GM12878 (cell line): Measurements from ENCODE around the gene MKRN2. TPM values are rescaled to one million over a fixed set of nuclear protein-coding genes. Genes with fewer than 3 reads are reported as not detected.

Experiments
- ATAC-seq: fragments of 200-7000 bp; cut with Tn5 transposase; 3 replicates; pipeline ENCODE4 v1.9.1; 2020; ENCODE audit warnings: mild to moderate bottlenecking, moderate library complexity
- BruUV-seq: library from RNA; stranded (reverse); fragments of 400-500 nt; replicated peaks from 2 replicates; lab custom pipeline; 2021; lab: Mats Ljungman, UMichigan
- CTCF ChIA-PET: fragments of 300-600 bp; sonication (Branson Sonifier 250); formaldehyde crosslinking; extraction: SDS; loops from one replicate; lab custom pipeline; 2021; ENCODE audit warnings: inconsistent platforms; lab: Yijun Ruan, JAX
- POLR2A ChIA-PET: fragments of 350-600 bp; formaldehyde crosslinking; extraction: SDS; loops from one replicate; lab custom pipeline; 2021; ENCODE audit warnings: inconsistent platforms; lab: Charles Lee
- RAD21 ChIA-PET: fragments of 300-600 bp; sonication (Branson Sonifier 250); formaldehyde crosslinking; loops from one replicate; lab custom pipeline; 2023; ENCODE audit warnings: antibody characterized with exemption; ENCODE audit not compliant: unreplicated experiment; lab: Charles Lee
- SMC1A ChIA-PET: fragments of 300-600 bp; sonication (Branson Sonifier 250); formaldehyde crosslinking; loops from one replicate; lab custom pipeline; 2023; ENCODE audit not compliant: unreplicated experiment, uncharacterized antibody; lab: Charles Lee
- DNase-seq: peaks from one replicate; pipeline ENCODE4 v3.0.0-alpha.2; 2011; ENCODE audit warnings: low read depth, low spot score
- FAIRE-seq: peaks from 3 replicates; lab custom pipeline; 2011; peaks lifted over from hg19 to GRCh38; lab: Jason Lieb, UNC
- H2AFZ ChIP-seq: 2 replicates; pipeline ENCODE4 v1.6.0; 2011; ENCODE audit warnings: low read depth, low read length, control low read depth; ENCODE audit not compliant: control insufficient read depth
- H3K27ac ChIP-seq: 2 replicates; pipeline ENCODE4 v1.5.1; 2011; ENCODE audit warnings: control low read depth; ENCODE audit not compliant: control insufficient read depth, insufficient read depth
- H3K27me3 ChIP-seq, 2 experiments: replicated peaks in 1 of 2; 2 replicates each; pipeline versions ENCODE4 v1.6.0 to v1.6.1; 2011; ENCODE audit warnings: low read length in 1 of 2; ENCODE audit not compliant: control insufficient read depth in 2 of 2, insufficient read depth in 2 of 2
- H3K36me3 ChIP-seq, 2 experiments: 2 replicates each; pipeline ENCODE4 v1.5.1; 2011; ENCODE audit warnings: low read length in 1 of 2; ENCODE audit not compliant: control insufficient read depth in 2 of 2, insufficient read depth in 2 of 2
- H3K4me1 ChIP-seq: 2 replicates; pipeline ENCODE4 v1.6.1; 2011; ENCODE audit warnings: mild to moderate bottlenecking, low read length, moderate library complexity, mixed read lengths; ENCODE audit not compliant: control insufficient read depth, insufficient read depth
- H3K4me2 ChIP-seq: 2 replicates; pipeline ENCODE4 v1.6.0; 2011; ENCODE audit warnings: control low read depth; ENCODE audit not compliant: control insufficient read depth, insufficient read depth
- H3K4me3 ChIP-seq: fragments of 200-600 bp; sonication (generic); 2 replicates; pipeline ENCODE4 v1.5.1; 2016
- H3K79me2 ChIP-seq: 2 replicates; pipeline ENCODE4 v1.6.0; 2011; ENCODE audit warnings: low read length; ENCODE audit not compliant: control insufficient read depth, insufficient read depth
- H3K9ac ChIP-seq: 2 replicates; pipeline ENCODE4 v1.8.0; 2011; ENCODE audit warnings: low read length, control low read depth, mixed read lengths; ENCODE audit not compliant: control insufficient read depth, insufficient read depth
- H3K9me3 ChIP-seq: replicated peaks from 3 replicates; pipeline ENCODE4 v1.5.1; 2011; ENCODE audit warnings: mild to moderate bottlenecking, low read length; ENCODE audit not compliant: control insufficient read depth, insufficient read depth
- H4K20me1 ChIP-seq: 2 replicates; pipeline ENCODE4 v1.6.0; 2011; ENCODE audit not compliant: control insufficient read depth, insufficient read depth
- CBX3 ChIP-seq: fragments of 200-600 bp; sonication (generic); IDR thresholded peaks from 2 replicates; pipeline ENCODE4 v1.6.1; 2016; ENCODE audit warnings: low read depth, borderline replicate concordance
- CREM ChIP-seq: IDR thresholded peaks from 2 replicates; pipeline ENCODE4 v1.6.1; 2014; ENCODE audit warnings: antibody characterized with exemption, low read depth
- EZH2 ChIP-seq: IDR thresholded peaks from 2 replicates; pipeline ENCODE4 v1.6.1; 2012; ENCODE audit warnings: low read depth, mild to moderate bottlenecking, control low read depth, inconsistent platforms, low read length, borderline replicate concordance; ENCODE audit not compliant: control insufficient read depth
- HCFC1 ChIP-seq: fragments of 150-350 bp; IDR thresholded peaks from 2 replicates; pipeline ENCODE4 v1.6.1; 2014; ENCODE audit warnings: low read length
- HDGF ChIP-seq: fragments of 450-650 bp; IDR thresholded peaks from 2 replicates; pipeline ENCODE4 v1.6.1; 2016; ENCODE audit warnings: antibody characterized with exemption
- MYC ChIP-seq: IDR thresholded peaks from 2 replicates; pipeline ENCODE4 v1.6.1; 2011; ENCODE audit warnings: mild to moderate bottlenecking, low read length, moderate library complexity, inconsistent platforms; ENCODE audit not compliant: insufficient read depth, insufficient replicate concordance, insufficient read length, severe bottlenecking
- NBN ChIP-seq: fragments of 450-650 bp; IDR thresholded peaks from 2 replicates; pipeline ENCODE4 v1.6.1; 2016
- TCF7 ChIP-seq: IDR thresholded peaks from 2 replicates; pipeline ENCODE4 v1.6.1; 2014; ENCODE audit warnings: antibody characterized with exemption, borderline replicate concordance
- WGBS: methylation state at CpG from one replicate; pipeline ENCODE4 v1.1.6; 2016; ENCODE audit warnings: low lambda C conversion rate; ENCODE audit not compliant: insufficient replicate concordance, insufficient coverage; ENCODE audit errors: missing lambda C conversion rate; 5-methylcytosine and 5-hydroxymethylcytosine counted together
- in situ Hi-C: fragments of 300-500 bp; cut with MboI; formaldehyde crosslinking; loops from 9 replicates; pipeline ENCODE4 v1.14.3; 2018; ENCODE audit warnings: mixed read lengths
- intact Hi-C: fragments of 100-400 bp; cut with micrococcal nuclease; formaldehyde crosslinking; loops from one replicate; pipeline ENCODE4 v1.14.2; 2022; ENCODE audit not compliant: unreplicated experiment
- polyA plus RNA-seq, 11 experiments: library from polyadenylated mRNA; depleted of rRNA in 4 of 11; unstranded in 6 of 11; stranded (reverse) in 5 of 11; fragments of >200 nt; fragmentation: Nextera tagmentation in 4 of 11; fragmentation: Illumina TruSeq in 1 of 11; extraction: Ambion mirVana in 4 of 11; extraction: Trizol in 1 of 11; gene quantifications; 1 replicate in 1 of 11; 2 replicates in 10 of 11; pipeline versions ENCODE4 v1.2.1 to v1.2.3, GENCODE V29; 2011 to 2016; ENCODE audit warnings: inconsistent platforms in 2 of 11, missing spikeins in 2 of 11, low read depth in 1 of 11
- total RNA-seq, 4 experiments: library from RNA; depleted of rRNA in 3 of 4; stranded (reverse); fragments of >200 nt in 3 of 4; fragmentation: Illumina TruSeq in 1 of 4; extraction: Trizol in 1 of 4; gene quantifications; 2 replicates each; pipeline versions ENCODE4 v1.2.1 to v1.2.3, GENCODE V29; 2013 to 2021
- TF ChIP-seq, protein P1 (sequence below): IDR thresholded peaks from 2 replicates; pipeline ENCODE4 v1.6.1; 2011; ENCODE audit warnings: low read depth, low read length, improper control_type of control experiment, borderline replicate concordance
- TF ChIP-seq, protein P2 (sequence below): IDR thresholded peaks from 2 replicates; pipeline ENCODE4 v1.6.1; 2012; ENCODE audit warnings: low read length, inconsistent platforms
- TF ChIP-seq, protein P3 (sequence below): fragments of 450-650 bp; IDR thresholded peaks from 2 replicates; pipeline ENCODE4 v1.6.1; 2016; ENCODE audit warnings: mild to moderate bottlenecking
- TF ChIP-seq, protein P4 (sequence below): IDR thresholded peaks from 2 replicates; pipeline ENCODE4 v1.6.1; 2012; ENCODE audit warnings: low read depth, low read length, improper control_type of control experiment

MKRN2 gene
- total and polyA plus RNA-seq, 10 of the 15 experiments (the other 5 are each of a cell fraction or from before 2014, with no cell fraction given), result 15.4 to 40.7 (median 34.4) TPM

DNA sequence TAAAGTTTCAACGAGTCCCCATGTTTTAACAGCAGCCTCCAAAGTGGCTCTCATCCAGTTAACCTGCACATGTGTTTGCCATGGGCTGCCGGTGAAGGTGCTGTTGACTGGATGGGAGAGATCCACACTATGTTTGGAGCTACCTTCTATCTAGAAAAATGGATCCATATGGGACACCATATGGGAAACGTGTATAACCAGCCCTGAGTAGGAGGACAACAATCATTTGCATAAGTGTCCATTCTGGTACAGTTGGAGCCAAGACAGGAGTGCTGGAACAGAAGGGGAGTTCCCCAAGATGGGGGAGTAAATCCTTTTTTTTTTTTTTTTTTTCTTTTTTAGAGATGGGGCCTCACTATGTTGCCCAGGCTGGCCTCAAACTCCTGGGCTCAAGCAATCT, 36.6 kb downstream of the MKRN2 start:
- Histone ChIP-seq H3K36me3 (peaks cover 26 to 27% of the 10 kb centered on the region in 2 experiments), H3K27ac (no peak overlapping the region), H3K4me1 (no peaks in the 10 kb centered on the region), H4K20me1 (no peaks in the 10 kb centered on the region), H3K4me2 (no peak overlapping the region), H3K27me3 (no peaks in the 10 kb centered on the region), H3K9ac (no peak overlapping the region), H2AFZ (no peak overlapping the region), H3K9me3 (no peaks in the 10 kb centered on the region), H3K79me2 (no peaks in the 10 kb centered on the region), H3K4me3 (no peak overlapping the region)
- no peak for ATAC-seq
- DNase-seq, result no peak
- BruUV-seq, result no TSS peak
- CTCF ChIA-PET, result interaction anchor here (0.9 to 2.7 kb wide), 3 partner anchors 9 to 458 kb away, joined by 3 to 6 read pairs (median 3); no protein-coding TSS in a partner anchor
- RAD21 ChIA-PET, result interaction anchor here (0.7 kb wide), 1 partner anchor 107 kb away, joined by 3 read pairs; no protein-coding TSS in a partner anchor
- SMC1A ChIA-PET, result no interaction called here
- in situ Hi-C loops, result no loop called here
- intact Hi-C loops, result no loop called here
- POLR2A ChIA-PET, result interaction anchor here (0.7 to 1.2 kb wide), 2 partner anchors 9 to 20 kb away, joined by 3 to 4 read pairs; no protein-coding TSS in a partner anchor
- FAIRE-seq, result no peak
- TF ChIP-seq EZH2 (no peak), NBN (no peak), TCF7 (no peak), CREM (no peak), HCFC1 (no peak), CBX3 (no peak), MYC (no peak), HDGF (no peak)
- TF ChIP-seq, protein P1, sequence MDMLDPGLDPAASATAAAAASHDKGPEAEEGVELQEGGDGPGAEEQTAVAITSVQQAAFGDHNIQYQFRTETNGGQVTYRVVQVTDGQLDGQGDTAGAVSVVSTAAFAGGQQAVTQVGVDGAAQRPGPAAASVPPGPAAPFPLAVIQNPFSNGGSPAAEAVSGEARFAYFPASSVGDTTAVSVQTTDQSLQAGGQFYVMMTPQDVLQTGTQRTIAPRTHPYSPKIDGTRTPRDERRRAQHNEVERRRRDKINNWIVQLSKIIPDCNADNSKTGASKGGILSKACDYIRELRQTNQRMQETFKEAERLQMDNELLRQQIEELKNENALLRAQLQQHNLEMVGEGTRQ, result no peak
- TF ChIP-seq, protein P2, sequence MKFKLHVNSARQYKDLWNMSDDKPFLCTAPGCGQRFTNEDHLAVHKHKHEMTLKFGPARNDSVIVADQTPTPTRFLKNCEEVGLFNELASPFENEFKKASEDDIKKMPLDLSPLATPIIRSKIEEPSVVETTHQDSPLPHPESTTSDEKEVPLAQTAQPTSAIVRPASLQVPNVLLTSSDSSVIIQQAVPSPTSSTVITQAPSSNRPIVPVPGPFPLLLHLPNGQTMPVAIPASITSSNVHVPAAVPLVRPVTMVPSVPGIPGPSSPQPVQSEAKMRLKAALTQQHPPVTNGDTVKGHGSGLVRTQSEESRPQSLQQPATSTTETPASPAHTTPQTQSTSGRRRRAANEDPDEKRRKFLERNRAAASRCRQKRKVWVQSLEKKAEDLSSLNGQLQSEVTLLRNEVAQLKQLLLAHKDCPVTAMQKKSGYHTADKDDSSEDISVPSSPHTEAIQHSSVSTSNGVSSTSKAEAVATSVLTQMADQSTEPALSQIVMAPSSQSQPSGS, result no peak
- TF ChIP-seq, protein P3, sequence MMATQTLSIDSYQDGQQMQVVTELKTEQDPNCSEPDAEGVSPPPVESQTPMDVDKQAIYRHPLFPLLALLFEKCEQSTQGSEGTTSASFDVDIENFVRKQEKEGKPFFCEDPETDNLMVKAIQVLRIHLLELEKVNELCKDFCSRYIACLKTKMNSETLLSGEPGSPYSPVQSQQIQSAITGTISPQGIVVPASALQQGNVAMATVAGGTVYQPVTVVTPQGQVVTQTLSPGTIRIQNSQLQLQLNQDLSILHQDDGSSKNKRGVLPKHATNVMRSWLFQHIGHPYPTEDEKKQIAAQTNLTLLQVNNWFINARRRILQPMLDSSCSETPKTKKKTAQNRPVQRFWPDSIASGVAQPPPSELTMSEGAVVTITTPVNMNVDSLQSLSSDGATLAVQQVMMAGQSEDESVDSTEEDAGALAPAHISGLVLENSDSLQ, result no peak
- TF ChIP-seq, protein P4, sequence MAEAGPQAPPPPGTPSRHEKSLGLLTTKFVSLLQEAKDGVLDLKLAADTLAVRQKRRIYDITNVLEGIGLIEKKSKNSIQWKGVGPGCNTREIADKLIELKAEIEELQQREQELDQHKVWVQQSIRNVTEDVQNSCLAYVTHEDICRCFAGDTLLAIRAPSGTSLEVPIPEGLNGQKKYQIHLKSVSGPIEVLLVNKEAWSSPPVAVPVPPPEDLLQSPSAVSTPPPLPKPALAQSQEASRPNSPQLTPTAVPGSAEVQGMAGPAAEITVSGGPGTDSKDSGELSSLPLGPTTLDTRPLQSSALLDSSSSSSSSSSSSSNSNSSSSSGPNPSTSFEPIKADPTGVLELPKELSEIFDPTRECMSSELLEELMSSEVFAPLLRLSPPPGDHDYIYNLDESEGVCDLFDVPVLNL, result no peak
- 88% methylated on average over 3 of the region's 3 CpGs for WGBS
